Spleen (tissue), 7 donors: ENCODE measurements around the gene BICDL2.

ENCODE experiments used
- CTCF ChIP-seq, 11 experiments: fragments of 200-600 bp in 7 of 11; fragments of 450-650 bp in 4 of 11; sonication (generic) in 4 of 11; IDR thresholded peaks in 8 of 11; conservative IDR thresholded peaks in 3 of 11; 1 replicate in 7 of 11; 2 replicates in 4 of 11; pipeline versions ENCODE4 v1.4.0 to v1.8.0; 2016 to 2021; ENCODE audit warnings: antibody characterized with exemption in 11 of 11, inconsistent platforms in 4 of 11, mild to moderate bottlenecking in 1 of 11
- POLR2A ChIP-seq, 3 donors: fragments of 450-650 bp; IDR thresholded peaks; one replicate each; pipeline ENCODE4 v1.5.1; 2017; ENCODE audit warnings: antibody characterized with exemption in 3 of 3, mild to moderate bottlenecking in 1 of 3
- POLR2AphosphoS5 ChIP-seq, 3 donors: sonication (generic); formaldehyde crosslinking; IDR thresholded peaks; one replicate each; pipeline ENCODE4 v1.5.1; 2017; ENCODE audit warnings: antibody characterized with exemption in 3 of 3
- donor health status: DM: no; HTN: no; CAD: no; lungs with moderate emphysema.
- donor health status: DM: no; HTN: no; CAD: no.
- donor health status: DM: no; HTN: no; CAD: no.

DNA sequence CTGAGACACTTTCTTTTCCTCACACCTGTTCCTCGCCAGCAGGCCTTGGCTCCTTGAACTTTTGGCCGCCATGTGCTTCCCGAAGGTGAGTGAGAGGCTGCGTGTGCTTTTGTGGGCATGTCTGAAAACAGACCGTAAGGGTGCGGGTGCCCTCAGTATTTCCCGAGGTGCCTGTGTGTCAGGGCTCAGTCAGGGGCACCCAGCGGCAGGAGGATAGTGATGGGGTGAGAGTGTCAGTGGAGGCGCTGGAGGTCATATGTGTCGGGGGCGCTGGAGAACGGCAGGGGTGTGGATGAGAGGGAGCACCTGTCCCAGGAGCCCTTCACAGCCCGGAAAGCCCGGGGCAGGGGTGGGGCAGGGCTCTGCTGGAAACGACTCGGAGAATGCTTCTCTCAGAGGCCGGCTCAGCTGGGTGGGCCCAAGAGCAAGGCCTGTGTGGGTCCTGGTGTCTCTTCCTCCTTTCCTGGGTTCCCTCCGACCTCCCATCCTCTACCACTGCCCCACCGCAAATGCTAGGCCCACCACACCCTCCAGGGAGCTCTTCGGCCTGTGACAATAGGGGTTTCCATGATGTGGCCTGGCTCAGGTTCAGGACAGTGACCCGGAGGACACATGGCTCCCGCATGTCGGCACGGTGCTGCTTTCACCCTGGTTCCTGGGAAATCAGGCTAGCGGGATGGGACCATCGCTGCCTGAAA, 29.1 kb upstream of the BICDL2 start:
- TF ChIP-seq CTCF (IDR thresholded peaks at IDR 0.05 in 8 of 11, conservative IDR thresholded peaks at IDR 0.05 in 3 of 11) (no peak), POLR2A (IDR thresholded peaks at IDR 0.05) (no peak), POLR2AphosphoS5 (IDR thresholded peaks at IDR 0.05) (no peak)
